ENCODE results near the gene VPS13D. TPM values are rescaled to one million over a fixed set of nuclear protein-coding genes. Genes with fewer than 3 reads are reported as not detected.

Gene VPS13D
- total RNA-seq, 1 experiment from 2014 or later: 20.2 TPM

- H4K91ac ChIP-seq (ENCODE audit: insufficient read length, low read depth, low read length): no peak overlapping the region
- H2AK5ac ChIP-seq (ENCODE audit: insufficient read length, low read length): no peak overlapping the region
- H3K14ac ChIP-seq (ENCODE audit: insufficient read depth, low read length): no peak overlapping the region
- H3K4me2 ChIP-seq (ENCODE audit: insufficient read depth, insufficient read length, low read length): no peak overlapping the region
- H3K9me3 ChIP-seq (ENCODE audit: control insufficient read depth, low read depth, low read length): no peaks in the 10 kb centered on the region
- Mint-ChIP-seq H3K4me3 (no peak overlapping the region), H3K9me3 (no peaks in the 10 kb centered on the region), H3K36me3 (ENCODE audit: insufficient read depth in 1 of 3, low read depth in 3 of 3) (peaks cover 0 to 4% (median 4%) of the 10 kb centered on the region in 3 experiments; a peak in 2 of 7 replicates), H3K27me3 (ENCODE audit: low read depth) (no peaks in the 10 kb centered on the region), H3K4me1 (peaks cover 21% of the 10 kb centered on the region in 2 experiments), H3K27ac (no peak overlapping the region)
- H3K23ac ChIP-seq (ENCODE audit: insufficient read length, low read depth, low read length): no peak overlapping the region
- no peak overlapping the region for H4K5ac ChIP-seq (ENCODE audit: insufficient read length, low read depth, low read length)
- no peak overlapping the region for H3K18ac ChIP-seq (ENCODE audit: insufficient read length, low read depth, low read length)
- no peak overlapping the region for H4K8ac ChIP-seq (replicated peaks; ENCODE audit: insufficient read length, low read depth, low read length)
- H2BK5ac ChIP-seq (ENCODE audit: insufficient read length, low read length): no peak overlapping the region
- H3K23me2 ChIP-seq (ENCODE audit: insufficient read length, low read depth, low read length, poor library complexity, severe bottlenecking): no peaks in the 10 kb centered on the region
- peaks cover 4% of the 10 kb centered on the region; the same call in 1 of the 2 replicates for H3K4me1 ChIP-seq (ENCODE audit: insufficient read depth, low read length)
- H3K4ac ChIP-seq (ENCODE audit: low read depth, low read length): no peak overlapping the region
- no peak overlapping the region for H2BK20ac ChIP-seq (ENCODE audit: low read depth, low read length, poor library complexity, severe bottlenecking)
- H2BK12ac ChIP-seq (ENCODE audit: insufficient read length, low read depth, low read length): no peak overlapping the region
- no peak overlapping the region for H3K27ac ChIP-seq (ENCODE audit: insufficient read length, low read depth, low read length)
- H3K79me2 ChIP-seq (ENCODE audit: insufficient read depth, low read length): no peaks in the 10 kb centered on the region
- no peak for DNase-seq
- H3T11ph ChIP-seq (ENCODE audit: low read length): no peak overlapping the region
- H2BK120ac ChIP-seq (ENCODE audit: low read depth, low read length, poor library complexity, severe bottlenecking): no peak overlapping the region
- no peak overlapping the region for H3K9ac ChIP-seq (ENCODE audit: extremely low read depth, insufficient read length, low read length)
- no peak overlapping the region for H2AFZ ChIP-seq (ENCODE audit: low read length)
- H2BK15ac ChIP-seq (ENCODE audit: low read depth, low read length): no peak overlapping the region
- H3K56ac ChIP-seq (ENCODE audit: insufficient read length, low read depth, low read length): no peak overlapping the region
- H4K20me1 ChIP-seq (ENCODE audit: control insufficient read depth, insufficient read depth, insufficient read length): no peaks in the 10 kb centered on the region
- H3K79me1 ChIP-seq (ENCODE audit: insufficient read depth, low read depth, low read length, poor library complexity, severe bottlenecking): no peaks in the 10 kb centered on the region
- no peak for TF ChIP-seq CTCF (conservative IDR thresholded peaks at IDR 0.05)
- no peaks in the 10 kb centered on the region for H3K27me3 ChIP-seq (ENCODE audit: insufficient read depth, low read length)
Measured at GRCh38 chr1:12452262-12452661, 222.4 kb downstream of the VPS13D start.

All from H9 (cell line).